22Rv1 (cell line): ENCODE measurements around the gene NLK.

Source experiments
- CTCF ChIP-seq: fragments of 450-650 bp; IDR thresholded peaks from 2 replicates; pipeline ENCODE4 v1.5.1; 2017; ENCODE audit warnings: mild to moderate bottlenecking
- ZFX ChIP-seq: fragments of 450-650 bp; IDR thresholded peaks from 2 replicates; pipeline ENCODE4 v1.6.1; 2017; ENCODE audit warnings: antibody characterized with exemption, borderline replicate concordance

DNA sequence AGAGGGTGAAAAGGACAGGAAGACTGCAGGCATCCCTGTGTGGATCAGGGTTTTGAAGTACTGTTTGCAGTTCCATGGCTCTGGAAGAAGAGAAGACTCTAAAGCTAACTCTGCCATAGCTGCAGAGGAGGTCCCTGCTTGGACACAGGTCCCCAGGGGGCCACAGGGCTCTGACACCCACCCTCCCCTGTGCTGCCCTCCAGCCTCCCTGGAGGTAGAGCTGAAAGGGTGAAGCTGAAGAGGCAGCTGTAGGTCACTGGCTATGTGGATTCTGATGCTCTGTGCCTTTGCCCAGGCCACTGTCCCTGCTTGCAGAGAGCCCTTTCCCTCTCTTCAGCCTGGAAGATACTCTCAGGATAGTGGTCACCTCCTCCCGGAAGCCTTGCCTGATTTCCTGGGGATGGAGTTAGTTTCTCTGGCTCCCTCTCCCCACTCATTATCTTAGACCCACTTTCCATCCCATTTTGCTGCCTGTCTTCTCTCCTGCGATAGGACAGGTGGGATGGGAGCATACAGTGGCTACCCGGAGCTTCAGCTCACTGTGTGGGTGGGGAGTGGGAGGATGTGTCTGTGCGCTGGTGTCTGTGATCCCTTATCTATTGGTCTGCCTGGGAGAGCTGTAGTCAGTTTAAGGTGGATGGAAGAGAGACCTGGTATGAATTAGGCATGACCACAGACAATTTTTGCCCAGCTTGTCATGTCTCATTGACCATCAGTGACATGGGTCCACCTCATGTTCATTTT is 186.7 kb downstream of the NLK start:
- no peak for TF ChIP-seq CTCF
- no peak for TF ChIP-seq ZFX
